GM12892 (cell line): ENCODE measurements around the gene DERL3.

Experiments used
- POLR2A ChIP-seq: IDR thresholded peaks from 2 replicates; pipeline ENCODE4 v1.6.1; 2011; ENCODE audit warnings: low read depth, low read length, control low read depth
- POLR2AphosphoS5 ChIP-seq: IDR thresholded peaks from 2 replicates; pipeline ENCODE4 v1.6.1; 2011; ENCODE audit warnings: low read depth, low read length, control low read depth

GRCh38 chr22:23823331-23823791 is 15.4 kb downstream of the DERL3 start:
- TF ChIP-seq POLR2A (no peak), POLR2AphosphoS5 (no peak)
